Retinal pigment epithelial cell (primary cell): ENCODE data around the gene SGCA.

Source experiments
- DNase-seq: peaks from one replicate; pipeline ENCODE4 v3.0.0-alpha.2; 2010; ENCODE audit warnings: low read depth
- H3K4me3 ChIP-seq: 2 replicates; pipeline ENCODE4 v1.5.1; 2011; ENCODE audit warnings: mild to moderate bottlenecking, low read length, control low read depth, moderate library complexity
- TF ChIP-seq, protein P1 (sequence below): conservative IDR thresholded peaks from 2 replicates; pipeline ENCODE4 v1.5.1; 2011; ENCODE audit warnings: low read depth, low read length, control low read depth, inconsistent platforms

The SGCA gene

DNA sequence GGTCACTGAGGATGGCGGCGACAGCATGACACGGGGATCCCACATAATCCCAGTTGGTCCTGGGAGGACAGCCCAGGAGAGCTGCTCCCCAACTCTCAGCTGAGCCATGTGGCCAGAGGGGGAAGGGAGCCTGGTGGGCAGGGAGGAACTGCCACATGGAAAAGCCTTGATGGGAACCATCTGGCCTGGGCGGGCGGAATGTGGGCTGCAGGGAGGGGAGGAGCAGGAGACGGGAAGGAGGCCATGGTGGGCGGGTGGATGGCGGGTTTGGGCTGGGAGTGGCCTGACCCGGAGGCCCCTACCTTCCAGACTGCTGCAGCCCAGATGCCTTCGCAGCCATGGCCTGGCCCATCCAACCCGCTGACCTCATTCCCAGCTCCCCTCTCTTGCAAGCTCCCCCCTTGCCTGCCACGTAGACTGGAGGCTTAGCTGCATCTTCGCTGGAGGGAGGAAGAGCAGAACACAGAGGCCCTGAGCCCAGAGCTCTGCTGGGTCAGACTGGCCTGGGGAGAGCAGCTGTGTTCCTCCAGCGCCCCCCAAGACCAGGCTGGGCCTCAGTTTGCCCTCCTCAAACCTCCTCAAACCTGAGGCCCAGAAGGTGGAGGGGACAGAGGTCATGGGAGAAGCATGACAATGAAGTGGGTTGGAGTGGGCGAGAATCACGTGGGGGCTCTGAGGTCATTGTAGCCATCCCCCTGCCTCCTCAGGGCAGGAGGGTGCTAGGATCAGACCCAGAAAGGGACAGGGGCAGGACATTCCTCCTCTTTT, 43.9 kb downstream of the SGCA start:
- no peak overlapping the region for H3K4me3 ChIP-seq
- DNase-seq: peak; percentile 86
- TF ChIP-seq, protein P1, sequence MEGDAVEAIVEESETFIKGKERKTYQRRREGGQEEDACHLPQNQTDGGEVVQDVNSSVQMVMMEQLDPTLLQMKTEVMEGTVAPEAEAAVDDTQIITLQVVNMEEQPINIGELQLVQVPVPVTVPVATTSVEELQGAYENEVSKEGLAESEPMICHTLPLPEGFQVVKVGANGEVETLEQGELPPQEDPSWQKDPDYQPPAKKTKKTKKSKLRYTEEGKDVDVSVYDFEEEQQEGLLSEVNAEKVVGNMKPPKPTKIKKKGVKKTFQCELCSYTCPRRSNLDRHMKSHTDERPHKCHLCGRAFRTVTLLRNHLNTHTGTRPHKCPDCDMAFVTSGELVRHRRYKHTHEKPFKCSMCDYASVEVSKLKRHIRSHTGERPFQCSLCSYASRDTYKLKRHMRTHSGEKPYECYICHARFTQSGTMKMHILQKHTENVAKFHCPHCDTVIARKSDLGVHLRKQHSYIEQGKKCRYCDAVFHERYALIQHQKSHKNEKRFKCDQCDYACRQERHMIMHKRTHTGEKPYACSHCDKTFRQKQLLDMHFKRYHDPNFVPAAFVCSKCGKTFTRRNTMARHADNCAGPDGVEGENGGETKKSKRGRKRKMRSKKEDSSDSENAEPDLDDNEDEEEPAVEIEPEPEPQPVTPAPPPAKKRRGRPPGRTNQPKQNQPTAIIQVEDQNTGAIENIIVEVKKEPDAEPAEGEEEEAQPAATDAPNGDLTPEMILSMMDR: no peak

DNA sequence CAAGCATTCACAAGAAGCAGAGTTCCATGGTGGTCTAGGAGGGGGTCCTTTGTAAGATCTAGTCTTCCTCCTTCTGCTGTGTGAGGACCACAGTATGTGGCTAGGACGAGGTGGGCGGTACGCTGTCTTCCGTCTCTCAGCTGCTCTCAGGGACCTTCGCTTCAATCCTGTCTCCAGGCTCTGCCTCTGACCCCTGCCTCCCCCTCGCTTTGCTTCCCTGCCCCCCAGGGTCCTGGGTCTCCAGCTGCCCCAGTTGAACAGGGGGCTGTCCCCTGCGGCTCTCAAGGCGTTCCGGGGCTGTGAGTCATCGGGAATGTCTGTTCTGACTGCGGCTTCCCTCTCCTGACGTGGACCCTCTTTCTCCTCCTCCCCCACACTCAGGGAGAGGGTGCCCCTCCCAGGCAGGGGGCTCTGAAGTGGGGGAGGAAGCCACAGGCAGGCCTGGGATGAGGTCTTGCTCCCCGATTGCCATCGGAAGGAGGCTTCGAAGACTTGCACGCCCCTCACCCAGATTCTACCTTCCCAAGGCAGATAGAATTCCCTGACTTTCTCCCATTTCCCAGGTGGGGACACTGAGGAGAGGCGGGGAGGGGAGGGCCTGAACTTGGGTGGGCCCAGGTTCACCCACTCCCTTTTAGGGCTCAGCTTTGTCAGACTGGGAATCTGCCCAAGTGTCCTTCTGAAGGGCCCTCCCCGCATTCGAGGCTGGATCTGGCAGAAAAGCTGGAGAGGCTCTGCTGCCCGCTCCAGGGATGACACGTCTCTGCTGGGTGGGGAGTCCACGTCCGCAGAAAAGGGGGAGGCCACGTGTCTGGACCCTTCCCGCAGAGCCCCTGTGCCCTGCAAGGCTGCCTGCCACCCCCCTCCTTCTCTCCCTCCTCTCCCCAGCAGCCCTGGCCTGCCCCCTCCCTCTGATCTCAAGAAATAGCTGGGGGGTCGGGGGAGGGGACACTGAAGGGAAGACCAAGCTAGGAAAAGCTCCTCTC, 44.7 kb downstream of the SGCA start:
- TF ChIP-seq, protein P1: no peak
- DNase-seq: peak; percentile 88
- H3K4me3 ChIP-seq: no peak overlapping the region

- H3K4me3 ChIP-seq: no peak overlapping the region
- TF ChIP-seq, protein P1: no peak
- DNase-seq: no peak
These were observed 45.7 kb downstream of the SGCA start for GRCh38 chr17:50211249-50212120.

- peak; percentile 64 for DNase-seq
- H3K4me3 ChIP-seq: no peak overlapping the region
- TF ChIP-seq, protein P1: no peak
These were observed 46.5 kb downstream of the SGCA start for GRCh38 chr17:50212121-50212843.

DNA sequence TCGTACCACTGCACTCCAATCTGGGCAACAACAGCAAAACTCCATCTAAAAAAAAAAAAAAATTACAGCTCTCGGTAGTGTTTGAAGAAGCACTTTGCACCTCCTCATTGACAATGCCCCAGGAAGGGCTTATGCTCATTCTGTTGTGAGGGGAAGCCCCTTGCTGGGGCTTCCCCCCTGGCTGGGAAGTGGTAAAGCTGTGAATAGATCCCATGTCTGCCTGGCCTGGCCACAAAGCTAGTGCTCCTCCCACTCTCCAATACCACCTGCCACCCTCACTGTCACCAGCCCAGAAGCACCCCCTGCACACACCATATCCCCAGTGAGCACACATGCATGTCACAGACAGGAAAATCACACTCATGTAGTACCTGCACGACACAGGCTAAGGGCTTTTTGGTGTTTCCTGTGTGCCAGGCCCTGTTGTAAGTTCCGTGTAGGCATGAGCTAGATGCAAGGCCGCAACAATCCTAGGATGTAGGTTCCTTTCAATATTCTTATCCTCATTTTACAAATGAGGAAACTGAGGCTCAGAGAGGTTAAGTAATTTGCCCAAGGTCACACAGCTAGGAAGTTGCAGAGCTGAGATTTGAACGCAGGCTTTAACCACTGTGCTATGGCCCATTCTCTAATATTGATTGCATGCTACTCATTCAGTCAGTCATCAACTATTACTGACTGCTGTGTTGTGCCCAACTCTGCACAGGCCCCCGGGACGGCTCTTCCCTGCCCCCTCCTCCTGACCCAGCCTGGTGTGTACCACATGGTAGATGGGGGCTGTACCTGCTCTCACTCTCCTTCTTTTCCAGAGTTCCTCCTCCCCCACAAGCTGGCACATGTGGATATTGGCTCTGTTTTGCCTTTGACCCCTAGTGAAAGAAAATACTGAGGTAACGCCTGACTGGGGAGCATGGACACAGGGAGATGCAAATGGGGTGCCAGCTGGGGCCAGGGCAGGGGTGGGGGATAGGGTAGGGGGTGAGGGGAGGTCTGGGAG, 47.5 kb downstream of the SGCA start:
- DNase-seq: no peak
- TF ChIP-seq, protein P1: peak; percentile 12

More for the DNA sequence above, 47.5 kb downstream of the SGCA start:
- no peak overlapping the region for H3K4me3 ChIP-seq
